SKM-1 treated with dmso at 0.1 percent for 144 hours (cell line): Measurements from ENCODE around the gene P2RX4.
"Not testable (repeated sequence)": the region's sequence is repeated elsewhere in the genome, so short reads cannot be mapped to it uniquely, and the experiment has no call there.

Experiments used
- DNase-seq: peaks from one replicate; lab custom pipeline; 2025; ENCODE audit not compliant: unreplicated experiment; lab: John Stamatoyannopoulos, UW

P2RX4 gene

GRCh38 chr12:121239351-121240061 is 29.6 kb downstream of the P2RX4 start:
- DNase-seq, result peak; percentile 71

GRCh38 chr12:121240062-121240420 is 30.1 kb downstream of the P2RX4 start:
- DNase-seq, result no peak

DNA sequence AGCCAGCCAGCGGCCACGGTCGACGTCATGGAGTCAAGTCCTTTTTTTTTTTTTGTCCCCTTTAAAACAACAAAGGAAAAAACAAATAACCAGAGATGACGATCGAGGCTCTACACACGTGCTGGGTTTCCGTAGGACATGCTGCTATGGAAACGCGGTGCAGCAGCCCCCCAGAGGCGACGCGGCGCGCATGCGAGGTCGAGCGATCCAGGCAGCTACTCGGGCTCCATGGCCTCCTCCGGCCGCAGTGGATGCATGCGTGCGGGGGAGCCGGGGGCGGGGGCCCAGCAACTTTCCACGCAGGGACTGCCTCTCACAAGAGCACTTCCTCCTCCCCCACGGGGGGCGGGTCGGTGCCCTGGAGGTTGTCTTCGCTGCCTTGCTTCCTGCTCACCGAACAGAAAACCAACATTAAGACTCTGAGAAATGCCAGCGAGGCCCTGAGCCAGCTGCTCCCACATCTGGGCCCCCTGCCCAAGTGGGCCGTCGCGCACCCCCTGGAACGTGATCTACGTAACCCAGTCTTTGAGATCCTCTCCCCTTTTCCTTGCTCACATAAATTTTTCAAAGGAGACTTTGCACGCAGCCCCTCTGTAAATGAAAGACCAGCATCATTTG is 30.7 kb downstream of the P2RX4 start:
- DNase-seq, result no peak

DNA sequence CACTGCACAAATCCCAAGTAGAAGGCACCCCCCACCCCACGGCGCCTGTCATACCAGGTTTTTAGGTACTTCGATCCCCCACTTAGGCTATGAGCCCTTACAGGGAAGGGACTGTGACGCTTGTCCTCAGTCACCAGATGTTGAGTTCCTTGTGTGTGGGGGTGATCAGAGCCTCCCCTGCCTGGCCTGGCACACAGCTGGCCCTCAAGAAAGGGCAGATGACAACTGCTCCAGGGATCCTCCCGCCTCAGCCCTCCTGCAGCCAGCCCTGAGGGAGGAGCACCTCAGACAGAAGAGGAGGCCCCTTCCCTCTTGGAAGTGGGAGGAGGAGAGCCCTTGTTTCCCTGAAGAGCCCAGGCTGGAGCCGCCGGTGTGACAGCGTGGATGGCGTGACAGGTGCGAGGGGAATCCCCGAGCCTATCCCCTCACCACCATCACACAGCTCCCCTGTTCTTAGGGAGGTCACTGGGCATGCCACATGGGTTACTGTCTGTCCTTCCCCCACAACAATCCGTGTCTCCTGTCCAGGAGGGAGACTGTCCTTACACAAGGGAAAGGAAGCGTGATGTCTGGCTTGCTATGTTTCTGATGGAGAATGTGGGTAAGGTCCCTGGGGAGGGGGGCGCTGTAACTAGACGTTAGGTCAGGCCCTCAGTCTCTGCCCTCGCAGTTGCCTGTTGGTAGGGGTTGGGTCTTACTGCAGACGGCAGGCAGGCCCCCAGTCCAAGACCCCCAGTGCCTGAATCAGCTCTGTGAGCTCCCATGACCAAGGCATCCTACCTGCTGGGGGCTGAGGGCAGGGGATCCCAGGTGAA is 31.4 kb downstream of the P2RX4 start:
- DNase-seq, result no peak

DNA sequence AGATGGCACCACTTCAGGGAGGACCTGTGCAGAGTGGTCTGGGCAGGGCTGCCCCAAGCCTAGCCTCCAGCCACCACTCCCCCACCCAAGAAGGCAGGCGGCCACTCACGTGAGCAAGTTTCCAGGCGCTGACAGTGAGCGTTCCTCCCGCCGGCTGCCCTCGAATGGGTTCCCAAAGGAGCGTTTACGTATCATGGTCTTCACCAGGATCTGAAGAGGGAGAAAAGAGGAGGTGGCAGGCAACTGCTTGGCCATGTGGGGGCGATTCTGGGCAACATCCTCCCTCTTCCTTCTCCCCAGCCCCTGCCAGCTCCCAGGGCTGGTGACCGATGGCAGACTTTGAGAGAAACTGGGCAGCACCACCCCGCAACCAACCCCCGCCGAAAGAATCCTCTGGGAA is 35.1 kb downstream of the P2RX4 start:
- DNase-seq, result no peak

GRCh38 chr12:121245951-121246350 is 36.0 kb downstream of the P2RX4 start:
- DNase-seq, result no peak

- DNase-seq, result no peak
These were observed 37.1 kb downstream of the P2RX4 start for GRCh38 chr12:121246893-121247557.

DNA sequence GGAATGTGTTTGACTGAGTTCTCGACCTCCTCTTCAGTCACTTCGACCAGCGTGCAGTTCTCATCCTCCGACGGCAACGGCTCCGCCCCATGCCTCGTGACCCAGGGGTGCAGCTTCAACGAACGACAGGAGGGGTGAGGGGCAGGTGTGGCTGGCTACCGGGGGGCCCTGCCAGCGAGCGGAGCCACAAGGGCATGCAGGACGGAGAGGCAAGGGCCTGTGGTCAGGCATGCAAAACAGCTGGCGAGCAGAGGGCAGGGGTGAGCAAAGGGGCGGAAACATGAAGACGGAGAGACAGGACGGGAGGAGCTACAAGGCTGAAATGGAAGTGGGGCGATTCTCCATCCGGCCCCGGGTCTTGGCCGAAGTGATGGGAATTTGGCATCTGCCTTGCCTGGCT is 38.7 kb downstream of the P2RX4 start:
- no peak for DNase-seq

GRCh38 chr12:121250359-121250758 is 40.4 kb downstream of the P2RX4 start:
- DNase-seq, result no peak

GRCh38 chr12:121251838-121252237 is 41.9 kb downstream of the P2RX4 start:
- no peak for DNase-seq

- no peak for DNase-seq
These were observed 42.9 kb downstream of the P2RX4 start for GRCh38 chr12:121252712-121253345.

- DNase-seq, result no peak
These were observed 43.9 kb downstream of the P2RX4 start for GRCh38 chr12:121253638-121254335.

DNA sequence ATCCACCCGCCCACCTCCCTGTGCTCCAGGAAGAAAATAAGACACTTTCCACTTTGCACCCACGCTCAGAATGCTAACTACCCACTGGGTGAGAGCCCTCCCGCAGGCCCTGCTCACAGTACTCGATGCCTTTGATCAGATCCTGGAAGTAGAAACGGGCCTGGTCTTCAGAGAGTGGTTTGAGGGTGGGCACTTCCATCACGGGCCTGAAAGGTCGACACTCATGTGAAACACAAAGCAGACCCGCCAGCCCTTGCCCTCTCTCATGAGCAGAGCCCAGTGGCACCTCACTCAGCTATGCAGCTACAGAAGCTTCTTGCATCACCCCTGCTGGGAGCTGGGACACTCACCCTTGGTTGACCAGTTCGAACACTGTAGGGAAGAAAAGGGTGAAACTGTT is 45.5 kb downstream of the P2RX4 start:
- no peak for DNase-seq

DNA sequence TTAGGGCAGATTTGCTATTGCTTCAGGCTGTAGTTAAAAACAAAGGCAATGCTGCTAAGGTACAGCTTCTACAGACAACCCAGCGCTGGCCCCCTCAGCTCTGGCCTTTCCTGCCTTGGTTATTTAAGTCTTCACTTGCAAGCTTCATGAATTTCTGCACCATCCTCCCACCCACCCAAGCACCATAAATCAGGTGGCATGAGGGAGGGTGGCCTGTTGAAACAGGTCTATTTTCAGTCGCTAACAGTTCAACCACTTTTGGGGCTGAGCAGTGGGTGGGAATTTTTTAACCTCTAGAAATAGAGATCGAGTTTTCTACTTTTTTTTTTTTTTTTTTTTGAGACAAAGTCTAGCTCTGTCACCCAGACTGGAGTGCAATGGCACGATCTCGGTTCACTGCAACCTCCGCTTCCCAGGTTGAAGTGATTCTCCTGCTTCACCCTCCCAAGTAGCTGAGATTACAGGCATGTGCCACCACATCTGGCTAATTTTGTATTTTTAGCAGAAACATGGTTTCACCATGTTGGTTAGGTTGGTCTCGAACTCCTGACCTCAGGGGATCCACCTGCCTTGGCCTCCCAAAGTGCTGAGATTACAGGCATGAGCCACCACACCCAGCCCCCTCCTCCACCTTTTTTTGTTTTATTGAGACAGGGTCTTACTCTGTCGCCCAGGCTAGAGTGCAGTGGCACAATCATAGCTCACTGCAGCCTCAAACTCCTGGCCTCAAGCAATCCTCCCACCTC is 47.9 kb downstream of the P2RX4 start:
- DNase-seq, result not testable (repeated sequence)

GRCh38 chr12:121259074-121259473 is 49.1 kb downstream of the P2RX4 start:
- no peak for DNase-seq

DNA sequence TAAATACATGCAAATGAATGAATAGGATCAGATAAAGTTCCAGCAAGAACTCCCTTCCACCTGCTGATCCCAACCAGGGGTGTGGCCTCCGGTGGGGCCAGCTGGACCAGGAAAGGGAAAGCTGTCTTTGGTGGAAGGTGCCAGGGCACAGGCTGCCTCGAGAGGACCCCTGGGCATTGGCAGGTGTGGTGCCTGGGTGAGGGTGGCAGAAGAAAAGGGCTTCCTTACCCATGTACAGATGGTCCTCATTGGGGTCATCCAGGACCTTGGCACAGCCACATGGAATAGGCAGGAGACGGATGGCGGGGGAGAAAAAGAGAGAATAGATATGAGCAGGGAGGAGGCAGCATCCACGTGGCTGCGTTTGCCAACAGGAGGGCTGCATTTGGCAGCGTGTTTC is 50.2 kb downstream of the P2RX4 start:
- DNase-seq, result no peak

GRCh38 chr12:121261398-121261797 is 51.5 kb downstream of the P2RX4 start:
- DNase-seq, result no peak

DNA sequence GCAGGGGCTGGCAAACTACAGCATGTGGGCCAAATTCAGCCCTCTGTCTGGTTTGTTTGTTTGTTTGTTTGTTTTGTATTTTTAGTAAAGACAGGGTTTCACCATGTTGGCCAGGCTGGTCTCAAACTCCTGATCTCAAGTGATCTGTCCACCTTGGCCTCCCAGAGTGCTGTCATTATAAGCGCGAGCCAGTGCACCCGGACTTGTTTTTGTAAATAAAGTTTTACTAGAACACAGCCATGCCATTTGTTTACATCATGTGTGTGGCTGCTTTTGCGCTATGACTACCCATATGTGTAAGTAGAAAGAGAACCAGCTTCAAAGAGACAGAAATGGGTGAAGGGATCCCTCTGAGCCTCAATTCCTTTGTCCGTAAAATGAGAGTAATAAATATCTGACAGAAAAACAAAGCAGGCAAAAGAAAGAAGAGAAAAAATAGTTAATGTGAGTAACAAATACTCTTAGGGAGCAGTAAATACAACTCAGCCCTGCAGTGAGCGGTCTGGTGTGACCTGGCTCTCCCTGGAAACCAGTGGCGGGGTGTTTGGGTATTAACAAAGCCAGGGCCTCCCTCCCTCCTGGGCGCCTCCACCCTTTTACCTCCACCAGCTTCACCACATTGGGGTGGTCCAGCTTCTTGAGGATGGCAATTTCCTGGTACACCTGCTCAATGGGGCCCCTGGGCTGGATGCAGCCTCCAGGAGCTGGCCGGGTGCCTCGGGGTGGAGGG is 53.4 kb downstream of the P2RX4 start:
- no peak for DNase-seq

- no peak for DNase-seq
These were observed 54.2 kb downstream of the P2RX4 start for GRCh38 chr12:121264135-121264534.
